ENCODE measurements around the gene BCKDHB.
"Not testable (repeated sequence)": the region's sequence is repeated elsewhere in the genome, so short reads cannot be mapped to it uniquely, and the experiment has no call there.

Gene BCKDHB

DNA sequence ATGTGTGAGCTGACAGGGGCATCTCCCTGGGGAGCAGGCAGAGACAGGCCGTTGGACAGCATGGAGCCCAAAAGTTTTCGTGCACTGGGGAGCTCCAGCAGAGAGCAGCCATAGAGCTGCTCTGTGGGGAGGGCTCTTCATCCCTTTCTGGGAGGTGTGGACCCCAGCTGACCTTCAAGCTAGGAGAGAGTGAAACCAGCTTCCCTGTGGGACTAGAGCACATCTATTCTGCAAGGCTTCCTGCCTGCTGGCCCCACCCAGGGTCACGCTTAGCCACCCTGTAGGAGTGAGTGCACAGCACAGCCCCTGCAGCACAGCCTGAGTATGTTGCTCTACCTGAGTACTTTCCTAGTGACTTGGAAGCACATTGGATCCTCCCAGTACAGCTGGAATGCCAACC lies 183.3 kb downstream of the BCKDHB start:
- no peak for DNase-seq (ENCODE audit: low read depth, low spot score)
- no peak overlapping the region for H3K4me3 ChIP-seq (ENCODE audit: low read length)

DNA sequence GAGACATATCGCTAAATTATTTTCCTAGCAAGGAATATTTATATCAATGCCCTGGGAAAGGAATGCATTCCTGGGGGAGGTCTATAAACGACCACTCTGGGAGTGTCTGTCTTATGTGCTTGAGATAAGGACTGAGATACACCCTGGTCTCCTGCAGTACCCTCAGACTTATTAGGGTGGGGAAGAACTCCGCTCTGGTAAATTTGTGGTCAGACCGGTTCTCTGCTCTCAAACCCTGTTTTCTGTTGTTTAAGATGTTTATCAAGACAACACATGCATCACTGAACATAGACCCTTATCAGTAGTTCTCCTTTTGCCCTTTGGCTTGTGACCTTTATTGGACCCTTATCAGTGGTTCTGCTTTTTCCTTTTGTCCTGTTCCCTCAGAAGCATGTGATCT lies 188.1 kb downstream of the BCKDHB start:
- not testable (repeated sequence) for DNase-seq (ENCODE audit: low read depth, low spot score); H3K4me3 ChIP-seq (ENCODE audit: low read length)

DNA sequence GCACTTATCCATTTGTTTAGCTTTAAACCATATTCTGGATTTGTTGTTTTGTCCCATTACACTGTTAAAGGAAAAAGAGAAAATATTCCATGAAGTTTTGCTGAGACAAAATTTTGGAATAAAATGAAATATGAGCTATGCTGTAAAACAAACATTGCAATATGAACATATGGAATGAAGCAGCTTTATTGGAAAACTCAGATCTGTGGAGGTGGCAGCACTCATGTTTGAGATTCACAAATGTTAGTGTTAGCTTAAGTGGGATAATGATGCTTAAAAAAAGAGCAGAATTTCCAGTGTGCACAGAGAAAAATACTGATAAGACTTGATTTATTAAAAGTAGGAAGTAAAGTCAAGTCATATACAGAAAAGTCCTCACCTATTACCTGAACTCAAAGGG lies 196.2 kb downstream of the BCKDHB start:
- no peak overlapping the region for H3K4me3 ChIP-seq (ENCODE audit: low read length)

DNA sequence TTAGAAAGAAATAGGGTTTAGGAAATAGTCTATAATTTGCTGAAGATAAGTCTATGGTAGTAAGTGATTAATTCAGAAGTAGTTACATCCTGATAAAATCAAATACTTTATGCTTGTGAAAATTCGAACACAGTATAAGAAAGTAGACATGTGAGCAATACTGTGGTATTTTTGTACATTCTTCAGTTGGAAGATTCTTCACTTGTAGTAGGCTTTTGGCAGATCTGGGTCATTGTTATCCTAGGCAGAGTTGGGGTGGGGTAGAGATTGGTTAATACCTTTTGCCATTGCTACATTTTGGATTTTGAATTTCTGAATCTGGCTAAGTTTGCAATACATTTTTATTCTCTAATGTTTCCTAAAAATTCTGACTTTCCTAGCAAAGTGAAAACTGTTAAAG lies 197.5 kb downstream of the BCKDHB start:
- H3K4me3 ChIP-seq (ENCODE audit: low read length): no peak overlapping the region
- no peak for DNase-seq (ENCODE audit: low read depth, low spot score)

More for the DNA sequence above, 196.2 kb downstream of the BCKDHB start:
- DNase-seq (ENCODE audit: low read depth, low spot score): no peak

DNA sequence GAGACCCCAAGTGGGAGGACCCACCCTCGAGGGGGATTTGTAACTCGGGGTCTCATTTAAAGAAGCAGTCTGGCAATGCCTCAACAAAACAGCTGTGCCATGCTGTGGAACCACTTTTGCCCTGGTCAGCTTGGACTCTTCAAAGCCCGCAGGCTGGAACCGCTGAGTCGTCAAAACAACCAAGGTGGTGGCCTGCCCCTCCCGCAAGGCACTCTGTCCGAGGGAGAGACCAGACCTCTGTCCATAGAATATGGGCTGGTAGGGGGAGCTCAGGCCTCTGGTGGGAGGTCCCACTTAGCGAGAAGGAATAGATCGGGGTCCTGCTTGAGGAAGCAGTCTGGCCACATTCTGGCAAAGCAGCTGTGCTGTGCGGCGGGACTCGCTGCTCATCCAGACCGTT lies 208.1 kb downstream of the BCKDHB start:
- H3K4me3 ChIP-seq (ENCODE audit: low read length): no peak overlapping the region
- DNase-seq (ENCODE audit: low read depth, low spot score): no peak

DNA sequence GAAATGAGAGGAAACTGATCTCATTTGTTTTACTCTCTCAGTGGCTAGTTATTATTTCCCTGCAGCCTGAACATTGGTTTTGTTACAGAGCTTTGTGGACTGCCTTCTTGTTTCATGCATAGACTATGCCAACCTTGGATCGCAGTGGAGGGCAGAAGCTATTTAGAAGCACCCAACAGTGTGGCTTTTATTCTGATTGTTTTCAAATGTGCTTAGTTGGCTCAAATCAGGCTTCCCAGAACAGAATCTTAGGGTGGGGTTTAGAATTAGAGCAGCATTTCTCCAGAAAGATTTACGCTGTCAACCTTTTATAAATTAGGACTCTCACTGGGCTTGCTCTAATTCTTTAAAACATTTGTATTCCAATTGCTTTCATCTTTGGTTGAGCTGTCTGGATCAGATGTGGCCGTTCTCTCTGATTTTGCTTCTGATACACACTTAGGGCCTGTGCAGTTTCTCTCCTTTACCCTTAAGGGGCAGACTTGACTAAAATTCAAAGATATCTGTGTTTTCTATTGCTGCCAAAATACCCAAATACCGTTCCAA lies 210.3 kb downstream of the BCKDHB start:
- H3K4me3 ChIP-seq (ENCODE audit: low read length): no peak overlapping the region
- no peak for DNase-seq (ENCODE audit: low read depth, low spot score)

DNA sequence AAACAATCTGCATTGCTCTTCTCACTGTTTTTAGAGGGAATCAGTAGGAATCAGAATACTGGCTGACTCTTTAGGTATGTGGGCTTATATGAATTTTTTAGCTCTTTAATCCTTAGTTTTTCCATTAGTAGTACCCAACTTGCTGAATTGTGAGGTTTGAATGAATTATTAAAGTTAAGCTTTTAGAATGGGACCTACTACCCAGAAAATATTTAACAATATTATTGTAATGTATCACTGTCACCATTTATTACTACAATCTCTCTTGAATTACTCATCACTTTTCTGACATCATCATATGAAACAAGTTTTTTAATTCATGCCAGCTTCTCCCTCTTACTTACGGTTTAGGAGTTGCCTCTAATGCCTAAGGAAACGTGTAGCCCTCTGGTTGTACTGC lies 212.7 kb downstream of the BCKDHB start:
- H3K4me3 ChIP-seq (ENCODE audit: low read length): no peak overlapping the region
- no peak for DNase-seq (ENCODE audit: low read depth, low spot score)

DNA sequence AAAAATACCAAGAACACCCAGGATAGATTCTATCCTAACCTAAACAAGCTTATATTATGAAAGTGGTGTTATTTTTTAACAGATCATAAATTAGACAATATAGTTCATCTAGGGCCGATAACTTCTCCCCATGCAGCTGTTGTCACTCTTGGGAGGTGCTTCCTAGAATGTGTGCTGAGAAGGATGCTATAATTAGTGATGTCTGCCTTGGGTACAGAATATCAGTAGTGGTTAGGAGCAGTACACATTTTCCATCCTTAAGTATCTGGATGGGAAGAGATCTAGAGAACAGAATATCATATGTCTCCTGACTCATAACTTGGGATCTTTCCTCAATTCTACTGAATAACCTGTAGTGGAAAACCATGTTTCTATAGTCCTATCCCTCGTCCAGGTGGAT lies 214.5 kb downstream of the BCKDHB start:
- DNase-seq (ENCODE audit: low read depth, low spot score): no peak
- no peak overlapping the region for H3K4me3 ChIP-seq (ENCODE audit: low read length)

DNA sequence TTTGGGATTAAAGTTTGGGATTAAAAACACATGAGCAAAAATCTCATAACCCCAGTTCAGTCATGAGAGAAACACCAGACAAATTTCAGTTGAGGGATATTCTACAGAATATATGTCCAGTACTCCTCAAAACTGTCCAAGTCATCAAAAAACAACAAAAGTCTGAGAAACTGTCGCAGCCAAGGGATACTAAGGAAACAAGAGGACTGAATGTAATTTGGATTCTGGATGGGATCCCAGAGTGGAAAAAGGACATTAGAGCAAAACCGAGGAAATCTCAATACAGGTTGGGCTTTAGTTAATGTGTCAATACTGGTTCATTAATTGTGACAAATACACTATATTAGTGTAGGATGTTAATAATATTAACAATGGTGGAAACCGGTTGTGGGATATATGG lies 219.3 kb downstream of the BCKDHB start:
- DNase-seq (ENCODE audit: low read depth, low spot score): no peak
- no peak overlapping the region for H3K4me3 ChIP-seq (ENCODE audit: low read length)

DNA sequence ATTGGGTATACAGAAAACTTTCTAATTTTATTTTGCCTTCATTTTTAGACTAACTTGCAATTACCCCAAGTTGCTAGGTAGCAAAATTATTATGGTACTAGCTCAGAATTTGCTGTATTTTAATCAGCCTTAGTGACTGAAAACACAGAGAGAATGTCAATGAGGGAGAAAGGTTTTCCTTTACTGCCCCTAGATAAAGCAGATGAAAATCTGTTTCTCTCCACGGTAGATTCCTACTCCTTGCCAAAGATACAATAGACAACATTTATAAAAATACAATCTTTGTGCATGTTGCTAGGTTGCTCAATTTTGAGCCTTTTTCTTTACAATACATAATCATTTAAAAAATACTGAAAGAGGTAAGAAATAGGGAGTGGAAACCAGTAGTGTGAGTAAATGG lies 222.2 kb downstream of the BCKDHB start:
- no peak overlapping the region for H3K4me3 ChIP-seq (ENCODE audit: low read length)
- no peak for DNase-seq (ENCODE audit: low read depth, low spot score)

DNA sequence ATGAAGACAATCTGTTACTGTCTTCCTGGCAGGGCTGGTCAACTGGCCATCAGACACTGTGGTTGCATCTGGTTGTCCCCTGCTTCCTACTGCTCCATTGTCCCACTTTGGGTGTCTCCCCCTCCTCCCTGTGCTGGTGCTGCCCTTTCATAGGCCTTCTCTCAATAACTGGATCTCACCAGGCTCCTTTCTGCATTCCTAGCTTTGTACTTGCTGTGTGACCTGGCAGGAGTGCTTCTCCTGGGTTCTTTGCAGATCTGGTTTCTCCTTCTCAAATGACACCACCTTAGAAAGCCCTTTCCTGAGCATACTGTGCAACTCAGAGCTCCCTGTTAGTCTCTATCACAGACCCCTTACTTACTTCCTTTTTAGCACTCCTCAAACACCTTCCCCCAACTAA lies 223.0 kb downstream of the BCKDHB start:
- DNase-seq (ENCODE audit: low read depth, low spot score): no peak
- H3K4me3 ChIP-seq (ENCODE audit: low read length): no peak overlapping the region

DNA sequence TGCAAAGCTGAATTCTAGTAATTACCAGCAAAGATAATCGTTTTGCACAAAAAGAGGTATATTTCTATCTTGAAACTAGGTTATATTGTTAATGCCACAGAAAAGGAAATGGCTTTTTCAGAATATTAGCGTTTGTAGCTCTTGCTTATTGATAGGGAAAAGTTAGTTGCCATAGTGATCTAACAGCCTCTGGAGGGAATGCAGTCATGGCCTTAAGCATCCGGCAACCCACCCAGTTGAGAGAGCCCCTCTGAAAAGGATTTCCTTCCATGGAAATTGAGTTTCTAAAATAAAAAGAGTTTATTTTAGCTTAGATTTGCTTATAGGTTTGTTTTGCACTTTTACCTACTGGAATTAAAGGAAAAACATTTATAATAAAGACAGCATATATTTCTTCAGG lies 224.5 kb downstream of the BCKDHB start:
- DNase-seq (ENCODE audit: low read depth, low spot score): no peak
- no peak overlapping the region for H3K4me3 ChIP-seq (ENCODE audit: low read length)

DNA sequence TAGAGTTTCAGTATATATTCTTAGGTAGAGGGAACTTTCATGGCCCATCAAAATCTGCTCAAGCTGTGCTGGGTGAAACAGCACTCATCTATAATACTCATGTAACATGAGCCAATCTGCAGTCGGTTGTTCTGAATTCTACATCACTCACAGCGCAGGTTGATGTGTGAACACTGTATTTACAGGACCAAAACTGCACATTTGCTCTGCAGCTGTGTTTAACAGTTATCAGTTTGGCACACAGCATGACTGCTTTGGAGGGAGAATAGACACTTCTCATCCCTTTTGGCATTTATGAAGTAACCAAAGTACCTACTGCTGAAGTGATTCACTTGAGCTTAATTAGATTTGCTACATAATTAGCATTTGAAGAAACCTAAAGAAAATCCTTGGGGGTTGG lies 225.1 kb downstream of the BCKDHB start:
- DNase-seq (ENCODE audit: low read depth, low spot score): no peak
- H3K4me3 ChIP-seq (ENCODE audit: low read length): no peak overlapping the region

DNA sequence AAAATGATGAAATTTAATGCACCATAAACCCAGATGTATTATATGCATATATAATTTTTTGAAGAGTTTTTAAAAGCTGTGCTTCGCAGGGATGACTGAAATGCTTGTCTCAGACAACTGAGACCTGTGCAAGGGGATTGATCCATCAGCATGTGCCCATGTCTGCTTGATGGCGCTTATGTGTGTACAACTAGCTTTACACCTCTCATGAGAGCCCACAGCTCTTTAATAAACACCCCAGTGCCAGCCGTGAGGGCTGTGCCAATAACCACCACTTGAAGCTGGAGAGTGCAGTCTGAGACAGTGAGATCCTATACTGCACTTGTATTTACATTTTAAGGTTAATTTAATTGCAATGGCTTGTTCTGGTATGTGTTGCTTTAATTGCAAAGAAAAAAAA lies 225.5 kb downstream of the BCKDHB start:
- H3K4me3 ChIP-seq (ENCODE audit: low read length): no peak overlapping the region
- DNase-seq (ENCODE audit: low read depth, low spot score): no peak

DNA sequence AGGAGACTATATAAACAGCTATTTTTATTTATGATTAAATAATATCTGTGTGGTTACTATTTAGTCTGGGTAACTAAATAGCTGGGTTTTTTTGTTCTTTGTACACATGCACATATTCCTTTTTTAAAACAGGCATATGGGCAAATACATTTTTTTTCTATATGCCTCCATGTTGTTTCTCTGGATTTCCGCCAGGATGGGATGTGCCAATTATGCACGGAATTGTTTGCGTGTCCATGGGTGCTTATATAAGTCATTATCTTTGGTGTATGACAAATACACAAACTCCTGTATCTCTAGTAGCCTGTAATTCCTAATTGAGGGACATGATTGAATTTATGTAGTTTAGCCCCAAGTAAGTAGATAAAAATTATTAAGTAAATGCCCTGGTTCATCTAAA lies 226.9 kb downstream of the BCKDHB start:
- no peak for DNase-seq (ENCODE audit: low read depth, low spot score)
- H3K4me3 ChIP-seq (ENCODE audit: low read length): no peak overlapping the region

DNA sequence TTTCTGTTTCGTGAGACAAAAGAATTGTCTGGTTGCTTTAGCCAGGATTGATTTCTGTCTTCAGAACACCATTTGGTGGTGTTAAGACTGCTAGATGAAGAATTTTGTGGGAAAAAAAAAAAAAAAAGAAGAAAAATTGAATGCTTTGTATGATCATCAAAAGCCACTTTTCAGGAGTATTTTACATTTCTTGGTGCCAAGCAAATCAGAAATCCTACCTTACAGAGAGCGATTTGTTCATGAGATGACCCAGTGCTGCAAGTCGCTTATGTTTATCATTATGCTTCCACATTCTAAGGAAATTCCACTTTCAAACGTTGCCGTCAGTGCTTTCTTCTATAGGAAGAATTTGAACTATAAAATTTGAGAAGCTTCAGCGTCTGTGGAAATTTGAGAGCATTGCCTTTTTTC lies 228.7 kb downstream of the BCKDHB start:
- no peak for DNase-seq (ENCODE audit: low read depth, low spot score)
- H3K4me3 ChIP-seq (ENCODE audit: low read length): no peak overlapping the region

DNA sequence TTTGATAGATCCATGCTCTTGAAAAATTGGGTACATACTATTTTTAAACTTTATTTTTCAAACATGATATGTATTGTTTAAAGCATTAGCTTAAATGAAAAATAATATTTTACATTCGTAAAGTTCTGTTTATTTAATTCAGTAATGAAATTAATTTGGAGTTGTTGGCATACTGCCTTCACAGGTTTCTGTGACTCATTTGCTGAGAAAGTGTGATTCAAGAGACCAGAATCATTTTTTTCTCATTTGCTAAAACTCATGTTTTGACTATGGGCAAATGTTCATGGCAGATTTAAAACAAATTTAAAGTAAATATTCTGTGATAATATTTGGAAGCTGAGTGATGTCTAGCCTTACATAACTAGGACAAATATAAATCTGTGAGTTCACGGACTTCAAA lies 230.4 kb downstream of the BCKDHB start:
- H3K4me3 ChIP-seq (ENCODE audit: low read length): no peak overlapping the region
- DNase-seq (ENCODE audit: low read depth, low spot score): no peak

DNA sequence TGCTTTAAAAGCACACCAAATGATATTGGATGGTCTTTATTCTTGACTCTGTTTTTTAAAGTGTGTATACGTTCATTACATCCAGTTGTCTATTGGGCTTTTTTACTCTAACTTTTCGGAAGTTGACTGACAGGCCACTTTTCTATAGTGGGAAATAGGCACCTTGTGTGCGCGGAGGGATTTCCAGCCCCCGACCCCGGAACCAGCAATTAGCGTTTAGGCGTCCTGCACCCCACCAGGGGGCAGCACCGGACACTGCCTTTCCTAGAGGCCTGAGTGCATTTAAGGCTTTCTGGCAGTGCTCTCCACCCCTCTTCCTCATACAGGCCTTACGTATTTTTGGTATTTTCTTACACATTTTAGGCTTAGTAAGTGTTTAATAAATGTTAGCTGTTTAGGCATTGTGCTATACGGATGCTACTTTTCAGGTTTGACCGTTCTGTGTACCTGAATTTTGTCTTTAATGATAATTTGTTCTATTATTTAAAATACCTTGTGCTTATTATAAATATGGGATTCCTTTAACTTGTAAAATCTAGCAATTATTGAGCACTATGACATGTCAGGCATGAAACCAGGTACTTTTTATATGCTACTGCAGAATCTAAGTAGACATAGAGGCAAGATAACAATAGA lies 231.8 kb downstream of the BCKDHB start:
- no peak overlapping the region for H3K4me3 ChIP-seq (ENCODE audit: low read length)
- peak; percentile 28 for DNase-seq (ENCODE audit: low read depth, low spot score)

DNA sequence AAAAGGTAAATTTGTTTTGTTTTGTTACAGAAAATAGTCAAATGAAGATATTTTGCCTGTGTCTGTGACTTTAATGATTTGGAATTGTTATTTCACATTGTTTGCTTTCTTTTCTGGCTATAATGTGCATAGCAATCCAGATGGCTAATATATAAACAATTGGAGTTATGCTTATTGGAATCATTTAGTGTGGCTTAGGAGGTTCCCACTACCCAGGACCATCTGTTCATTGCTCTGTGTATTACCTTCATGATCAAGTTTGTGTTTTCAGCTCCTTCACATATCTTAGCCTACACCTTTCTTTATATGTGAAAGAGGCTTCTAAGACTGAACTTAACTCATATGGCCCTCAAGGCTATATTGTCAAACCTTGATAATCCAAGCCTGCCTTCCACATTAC lies 232.9 kb downstream of the BCKDHB start:
- H3K4me3 ChIP-seq (ENCODE audit: low read length): no peak overlapping the region
- DNase-seq (ENCODE audit: low read depth, low spot score): no peak

DNA sequence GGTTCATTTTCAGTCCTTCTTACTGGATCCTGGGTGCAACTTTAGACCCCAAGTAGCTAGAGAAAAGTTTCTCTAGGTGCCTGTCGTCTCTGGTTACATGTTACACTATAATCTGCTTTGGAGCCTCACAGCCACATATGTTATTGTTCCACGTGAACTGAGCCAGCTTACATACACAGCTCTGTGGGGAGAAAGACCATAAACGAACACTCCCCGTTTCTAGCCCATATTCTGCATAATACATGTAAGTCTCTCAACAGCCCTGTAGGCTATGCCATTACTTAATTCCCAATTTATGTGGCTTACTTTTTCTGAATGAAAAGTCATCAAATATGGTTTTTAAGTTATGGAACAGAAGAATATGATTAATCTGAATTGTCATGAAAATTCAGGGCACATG lies 233.8 kb downstream of the BCKDHB start:
- no peak for DNase-seq (ENCODE audit: low read depth, low spot score)
- no peak overlapping the region for H3K4me3 ChIP-seq (ENCODE audit: low read length)

DNA sequence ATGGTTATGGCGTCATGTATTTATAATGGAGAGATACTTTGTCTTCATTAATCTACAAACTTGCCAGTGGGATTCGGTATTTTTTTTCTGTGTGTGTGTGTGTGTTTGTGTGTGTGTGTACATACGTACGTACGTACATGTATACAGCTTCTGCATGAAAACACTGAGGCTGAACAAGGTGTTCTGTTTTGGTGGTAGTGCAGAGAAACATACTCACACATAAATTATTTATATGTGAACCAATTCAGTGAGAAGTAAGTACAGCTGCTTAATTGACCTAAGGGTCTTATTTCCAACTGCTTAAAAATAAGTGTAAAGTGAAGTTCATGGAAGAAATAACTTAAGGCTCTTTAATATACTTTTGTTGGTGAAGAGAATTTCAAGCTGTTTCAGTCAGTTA lies 234.2 kb downstream of the BCKDHB start:
- H3K4me3 ChIP-seq (ENCODE audit: low read length): no peak overlapping the region
- DNase-seq (ENCODE audit: low read depth, low spot score): no peak

DNA sequence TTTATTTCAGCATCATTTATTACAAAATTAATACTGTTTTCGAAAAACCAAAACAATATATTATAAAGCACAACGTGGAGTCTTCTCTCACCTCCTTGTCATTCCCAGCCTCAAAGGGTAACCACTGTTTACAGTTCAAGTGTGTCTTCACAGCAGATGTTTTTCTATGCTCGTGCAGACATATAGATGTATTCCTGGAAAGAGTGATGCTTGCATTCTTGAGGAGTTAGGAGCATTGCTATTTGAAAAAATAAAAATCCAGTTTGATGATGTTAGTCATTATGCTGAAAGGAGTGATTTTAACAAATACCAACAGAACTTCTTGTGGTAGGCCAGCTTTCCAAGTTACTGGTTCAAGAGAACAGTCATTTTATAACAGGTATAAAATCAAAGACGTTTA lies 234.9 kb downstream of the BCKDHB start:
- H3K4me3 ChIP-seq (ENCODE audit: low read length): no peak overlapping the region
- no peak for DNase-seq (ENCODE audit: low read depth, low spot score)

Data from Jurkat, Clone E6-1 (cell line).